ACHN (cell line): ENCODE measurements around the gene UPK1B.
"Not testable (repeated sequence)": the region's sequence is repeated elsewhere in the genome, so short reads cannot be mapped to it uniquely, and the experiment has no call there.

Experiments used
- DNase-seq: peaks from one replicate; pipeline ENCODE4 v3.0.0-alpha.2; 2015
- in situ Hi-C: cut with HindIII; loops from 2 replicates; pipeline ENCODE4 v1.10.0; 2017; ENCODE audit warnings: low sequenced_read_pairs, low pct_ligation_motif_present, low pct_unique_long_range_greater_than_20kb

Gene UPK1B

DNA sequence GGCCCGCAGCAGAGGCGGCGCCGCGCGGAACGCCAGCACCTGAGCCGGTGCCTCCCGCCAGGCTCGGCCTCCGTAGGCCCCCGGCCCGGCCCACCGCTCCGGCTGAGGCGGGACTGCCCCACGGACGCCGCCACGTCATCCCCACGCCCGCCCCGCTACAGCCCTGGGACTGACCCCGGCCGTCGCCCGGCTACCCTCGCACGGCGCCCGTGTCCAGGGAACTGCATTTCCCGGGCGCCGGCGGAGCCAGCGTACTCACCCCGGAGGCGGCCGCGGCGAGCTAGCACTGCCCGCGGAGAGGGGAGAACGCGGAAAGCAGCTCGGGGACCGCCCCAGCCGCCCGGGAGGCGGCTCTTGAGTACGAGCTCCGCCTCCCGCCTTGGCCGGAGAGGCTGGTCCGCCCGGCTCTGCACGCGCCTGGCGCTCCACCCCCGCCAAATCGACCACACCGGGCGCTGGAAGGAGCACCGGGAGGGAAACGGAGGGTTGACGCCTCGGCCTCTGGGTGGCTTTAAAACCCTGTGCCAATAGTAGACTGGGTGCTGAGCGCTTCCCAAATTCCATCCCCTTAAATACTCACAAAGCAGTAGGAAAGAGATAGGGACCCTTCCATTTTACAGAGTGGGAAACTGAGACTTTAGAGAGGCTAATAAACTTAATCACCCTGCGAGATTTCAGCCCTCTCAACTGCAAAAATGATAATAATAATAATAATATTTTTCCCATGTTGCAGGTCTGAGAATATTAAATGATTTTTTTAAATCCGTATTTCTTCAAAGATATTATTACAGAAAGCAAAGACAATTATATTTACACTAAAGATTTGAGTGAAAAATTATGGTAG, 67.4 kb downstream of the UPK1B start, which contains the start of gene B4GALT4:
Gene B4GALT4 (minus strand): TSS at position 288 of the 844 bp plus-strand sequence. CDS start 10,779 bp downstream, outside the sequence.
- peak; percentile 87 for DNase-seq

GRCh38 chr3:119242387-119243057, 69.1 kb downstream of the UPK1B start:
- in situ Hi-C loops, DNase-seq: not testable (repeated sequence)

More for the DNA sequence above, 67.4 kb downstream of the UPK1B start, which contains the start of gene B4GALT4:
- in situ Hi-C loops, result no loop called here

GRCh38 chr3:119243058-119243529, 69.7 kb downstream of the UPK1B start:
- DNase-seq, in situ Hi-C loops: not testable (repeated sequence)

GRCh38 chr3:119243712-119244111, 70.3 kb downstream of the UPK1B start:
- no peak for DNase-seq
- in situ Hi-C loops, result no loop called here

- in situ Hi-C loops, result no loop called here
- DNase-seq, result no peak
Observed at GRCh38 chr3:119245778-119246177, 72.4 kb downstream of the UPK1B start.
